Liver (tissue), 9 donors: ENCODE data around the gene TMEM91. TPM values are rescaled to one million over a fixed set of nuclear protein-coding genes. Genes with fewer than 3 reads are reported as not detected.

Source experiments
- DNase-seq: peaks from one replicate; pipeline ENCODE4 v3.0.0-alpha.2; 2017; ENCODE audit warnings: low spot score
- H3K27ac ChIP-seq, 2 donors: one replicate each; pipeline ENCODE4 v1.7.0; 2013; ENCODE audit warnings: inconsistent platforms in 2 of 2, low read length in 2 of 2, control low read depth in 1 of 2, low read depth in 1 of 2, mild to moderate bottlenecking in 1 of 2
- H3K27me3 ChIP-seq, 4 donors: one replicate each; pipeline versions ENCODE4 v1.6.1 to v1.7.0; 2013; ENCODE audit warnings: low read length in 3 of 4, inconsistent platforms in 1 of 4, mild to moderate bottlenecking in 1 of 4, moderate library complexity in 1 of 4; ENCODE audit not compliant: control insufficient read depth in 4 of 4, insufficient read depth in 4 of 4
- H3K36me3 ChIP-seq, 4 donors: one replicate each; pipeline versions ENCODE4 v1.6.1 to v1.7.0; 2013; ENCODE audit warnings: low read length in 3 of 4, mild to moderate bottlenecking in 3 of 4, low read depth in 1 of 4, moderate library complexity in 1 of 4; ENCODE audit not compliant: control insufficient read depth in 4 of 4, insufficient read depth in 3 of 4
- H3K4me1 ChIP-seq, 4 donors: one replicate each; pipeline versions ENCODE4 v1.6.1 to v1.7.0; 2013; ENCODE audit warnings: low read length in 3 of 4, mild to moderate bottlenecking in 3 of 4, moderate library complexity in 1 of 4; ENCODE audit not compliant: control insufficient read depth in 4 of 4, insufficient read depth in 4 of 4
- H3K4me3 ChIP-seq, 3 donors: one replicate each; pipeline versions ENCODE4 v1.6.1 to v1.7.0; 2013; ENCODE audit warnings: low read length in 3 of 3, control low read depth in 1 of 3, low read depth in 1 of 3, mild to moderate bottlenecking in 1 of 3
- H3K9ac ChIP-seq, 2 donors: one replicate each; pipeline ENCODE4 v1.7.0; 2013; ENCODE audit warnings: low read length in 2 of 2, mild to moderate bottlenecking in 2 of 2, moderate library complexity in 2 of 2, control low read depth in 1 of 2, low read depth in 1 of 2
- H3K9me3 ChIP-seq, 4 donors: one replicate each; pipeline versions ENCODE4 v1.6.1 to v1.7.0; 2013; ENCODE audit warnings: low read length in 3 of 4; ENCODE audit not compliant: control insufficient read depth in 4 of 4
- ATF3 ChIP-seq: IDR thresholded peaks from 2 replicates; pipeline ENCODE4 v1.6.1; 2016; ENCODE audit warnings: antibody characterized with exemption
- CTCF ChIP-seq: fragments of 150-350 bp; IDR thresholded peaks from 2 replicates; pipeline ENCODE4 v1.5.1; 2017; ENCODE audit warnings: improper control_type of control experiment, low read depth, low read length; ENCODE audit not compliant: missing input control
- EGR1 ChIP-seq, 2 donors: IDR thresholded peaks; 2 replicates each; pipeline ENCODE4 v1.6.1; 2016 to 2018; ENCODE audit warnings: antibody characterized with exemption in 2 of 2, low read depth in 2 of 2
- FOXA1 ChIP-seq: IDR thresholded peaks from 2 replicates; pipeline ENCODE4 v1.6.1; 2016; ENCODE audit warnings: antibody characterized with exemption
- FOXA2 ChIP-seq: IDR thresholded peaks from 2 replicates; pipeline ENCODE4 v1.6.1; 2016; ENCODE audit warnings: antibody characterized with exemption
- GABPA ChIP-seq, 2 donors: IDR thresholded peaks in 1 of 2; conservative IDR thresholded peaks in 1 of 2; 2 replicates each; pipeline ENCODE4 v1.6.1; 2016; ENCODE audit warnings: antibody characterized with exemption in 2 of 2, mild to moderate bottlenecking in 1 of 2, moderate library complexity in 1 of 2
- HNF4A ChIP-seq, 2 donors: conservative IDR thresholded peaks; 2 replicates each; pipeline ENCODE4 v1.6.1; 2016; ENCODE audit warnings: antibody characterized with exemption in 2 of 2, mild to moderate bottlenecking in 2 of 2
- HNF4G ChIP-seq: IDR thresholded peaks from 2 replicates; pipeline ENCODE4 v1.6.1; 2016; ENCODE audit warnings: antibody characterized with exemption
- JUND ChIP-seq, 2 donors: IDR thresholded peaks; 2 replicates each; pipeline ENCODE4 v1.6.1; 2016; ENCODE audit warnings: antibody characterized with exemption in 2 of 2
- MAX ChIP-seq: IDR thresholded peaks from 2 replicates; pipeline ENCODE4 v1.6.1; 2016; ENCODE audit warnings: antibody characterized with exemption
- NR2F2 ChIP-seq: IDR thresholded peaks from 2 replicates; pipeline ENCODE4 v1.6.1; 2016; ENCODE audit warnings: antibody characterized with exemption
- RAD21 ChIP-seq, 2 donors: IDR thresholded peaks; 2 replicates each; pipeline ENCODE4 v1.6.1; 2016; ENCODE audit warnings: antibody characterized with exemption in 2 of 2, mild to moderate bottlenecking in 2 of 2
- REST ChIP-seq: IDR thresholded peaks from 2 replicates; pipeline ENCODE4 v1.6.1; 2016; ENCODE audit warnings: antibody characterized with exemption, mild to moderate bottlenecking
- SP1 ChIP-seq: IDR thresholded peaks from 2 replicates; pipeline ENCODE4 v1.6.1; 2018; ENCODE audit warnings: antibody characterized with exemption, mild to moderate bottlenecking
- TAF1 ChIP-seq: conservative IDR thresholded peaks from 2 replicates; pipeline ENCODE4 v1.6.1; 2016; ENCODE audit warnings: antibody characterized with exemption, mild to moderate bottlenecking
- YY1 ChIP-seq: IDR thresholded peaks from 2 replicates; pipeline ENCODE4 v1.6.1; 2016; ENCODE audit warnings: antibody characterized with exemption, mild to moderate bottlenecking
- ZBTB33 ChIP-seq: IDR thresholded peaks from 2 replicates; pipeline ENCODE4 v1.6.1; 2016; ENCODE audit warnings: antibody characterized with exemption
- WGBS: extraction: QIAGEN DNeasy Blood & Tissue Kit; methylation state at CpG from one replicate; pipeline ENCODE4 v1.1.7; 2013; 5-methylcytosine and 5-hydroxymethylcytosine counted together
- polyA plus RNA-seq, 2 donors: library from polyadenylated mRNA; stranded (reverse) in 1 of 2; unstranded in 1 of 2; fragments of 200-250 nt in 1 of 2; fragments of >200 nt in 1 of 2; fragmentation: Nextera tagmentation in 1 of 2; extraction: Ambion mirVana in 1 of 2; gene quantifications; one replicate each; pipeline versions ENCODE4 v1.2.1 to v1.2.3, GENCODE V29; 2013 to 2015
- total RNA-seq, 2 donors: library from RNA; depleted of rRNA; stranded (reverse); fragments of >200 nt; gene quantifications; one replicate each; pipeline ENCODE4 v1.2.3, GENCODE V29; 2014
- donor health status: healthy.
- donor health status: healthy.
- donor health status: healthy.
- donor health status: healthy.
- donor health status: healthy.

Gene TMEM91
- total and polyA plus RNA-seq, 4 donors, result 1.6 to 4.0 (median 2.9) TPM

GRCh38 chr19:41330481-41330880 lies 45.9 kb upstream of the TMEM91 start (continued):
- no peak for TF ChIP-seq ZBTB33
- no peak for TF ChIP-seq NR2F2
- no peak for TF ChIP-seq GABPA (IDR thresholded peaks at IDR 0.05 in 1 of 2, conservative IDR thresholded peaks at IDR 0.05 in 1 of 2)

- WGBS, result 61% methylated on average over 47 of the region's 47 CpGs
- Histone ChIP-seq H3K27ac (no peak overlapping the region), H3K9me3 (no peaks in the 10 kb centered on the region), H3K36me3 (peaks cover 0 to 4% (median 0%) of the 10 kb centered on the region in 4 donors), H3K4me1 (peaks cover 3 to 25% (median 8%) of the 10 kb centered on the region in 4 donors), H3K9ac (no peak overlapping the region), H3K27me3 (no peaks in the 10 kb centered on the region), H3K4me3 (no peak overlapping the region)
- DNase-seq, result no peak
- TF ChIP-seq ATF3 (no peak), TAF1 (no peak), FOXA1 (no peak), YY1 (no peak)
These were observed 45.2 kb upstream of the TMEM91 start for GRCh38 chr19:41330946-41331678.

GRCh38 chr19:41332000-41332399 lies 44.3 kb upstream of the TMEM91 start:
- Histone ChIP-seq H3K9ac (no peak overlapping the region), H3K4me1 (peaks cover 2 to 20% (median 5%) of the 10 kb centered on the region in 4 donors), H3K36me3 (peaks cover 0 to 4% (median 1%) of the 10 kb centered on the region in 4 donors), H3K4me3 (no peak overlapping the region), H3K9me3 (no peaks in the 10 kb centered on the region), H3K27ac (no peak overlapping the region), H3K27me3 (no peaks in the 10 kb centered on the region)
- WGBS, result 89% methylated on average over 16 of the region's 16 CpGs
- TF ChIP-seq JUND (IDR thresholded peaks at IDR 0.05), result no peak
- no peak for TF ChIP-seq FOXA2
- no peak for TF ChIP-seq RAD21 (IDR thresholded peaks at IDR 0.05)
- no peak for TF ChIP-seq YY1
- TF ChIP-seq EGR1 (IDR thresholded peaks at IDR 0.05; ENCODE audit: low read depth in 2 of 2), result no peak
- no peak for TF ChIP-seq MAX
- no peak for TF ChIP-seq HNF4G
- no peak for TF ChIP-seq TAF1
- TF ChIP-seq CTCF, result no peak
- TF ChIP-seq REST, result no peak
- no peak for TF ChIP-seq SP1
- TF ChIP-seq ZBTB33, result no peak
- TF ChIP-seq GABPA (IDR thresholded peaks at IDR 0.05 in 1 of 2, conservative IDR thresholded peaks at IDR 0.05 in 1 of 2), result no peak
- no peak for TF ChIP-seq HNF4A (conservative IDR thresholded peaks at IDR 0.05)
- no peak for DNase-seq
